Naive thymus-derived CD4-positive, alpha-beta T cell (primary cell): ENCODE data around the gene DDAH2. TPM values are rescaled to one million over a fixed set of nuclear protein-coding genes. Genes with fewer than 3 reads are reported as not detected.
A peak's percentile ranks its signal among the peaks of the same experiment; 100 is the strongest.

Experiments
- ATAC-seq: fragments of 150-1000 bp; cut with Tn5 transposase; 2 replicates; pipeline ENCODE4 v1.10.0; 2021; ENCODE audit warnings: mild to moderate bottlenecking, moderate library complexity
- CTCF ChIA-PET: fragments of 350-600 bp; sonication (Branson Sonifier 250); formaldehyde crosslinking; loops from one replicate; lab custom pipeline; 2021; ENCODE audit warnings: antibody characterized with exemption; lab: Charles Lee
- POLR2A ChIA-PET: fragments of 350-600 bp; sonication (Branson Sonifier 250); formaldehyde crosslinking; loops from one replicate; lab custom pipeline; 2021; ENCODE audit warnings: antibody characterized with exemption, inconsistent platforms; lab: Charles Lee
- DNase-seq, 9 donors: peaks; one replicate each; pipeline versions ENCODE4 v3.0.0 to v3.0.0-alpha.2; 2020 to 2022; ENCODE audit warnings: mixed read lengths in 1 of 9
- H3K27ac ChIP-seq: one replicate; pipeline ENCODE4 v1.7.0; 2013; ENCODE audit warnings: mild to moderate bottlenecking, low read depth, low read length, moderate library complexity
- H3K27me3 ChIP-seq, 2 donors: one replicate each; pipeline ENCODE4 v1.7.0; 2013; ENCODE audit warnings: low read length in 2 of 2, mild to moderate bottlenecking in 2 of 2, moderate library complexity in 2 of 2; ENCODE audit not compliant: control insufficient read depth in 2 of 2, insufficient read depth in 2 of 2
- H3K36me3 ChIP-seq, 3 experiments: 1 replicate in 2 of 3; 2 replicates in 1 of 3; pipeline ENCODE4 v1.7.0; 2013; ENCODE audit warnings: low read length in 3 of 3, mild to moderate bottlenecking in 3 of 3, moderate library complexity in 1 of 3; ENCODE audit not compliant: insufficient read depth in 3 of 3, control insufficient read depth in 2 of 3
- H3K4me1 ChIP-seq, 2 donors: one replicate each; pipeline ENCODE4 v1.7.0; 2013; ENCODE audit warnings: low read length in 2 of 2, mild to moderate bottlenecking in 2 of 2, moderate library complexity in 1 of 2; ENCODE audit not compliant: control insufficient read depth in 2 of 2, insufficient read depth in 2 of 2
- H3K4me3 ChIP-seq: 2 replicates; pipeline ENCODE4 v1.7.0; 2013; ENCODE audit warnings: mild to moderate bottlenecking, low read length
- H3K9me3 ChIP-seq, 3 experiments: 1 replicate in 2 of 3; 2 replicates in 1 of 3; pipeline ENCODE4 v1.7.0; 2013; ENCODE audit warnings: low read length in 3 of 3; ENCODE audit not compliant: control insufficient read depth in 2 of 3
- H3K27ac Mint-ChIP-seq, 9 donors: one replicate each; pipeline ENCODE4 v1.8.0; 2020 to 2022; ENCODE audit warnings: mixed read lengths in 9 of 9, mild to moderate bottlenecking in 8 of 9, moderate library complexity in 5 of 9, inconsistent platforms in 2 of 9
- H3K27me3 Mint-ChIP-seq, 5 donors: one replicate each; pipeline ENCODE4 v1.8.0; 2021 to 2022; ENCODE audit warnings: mixed read lengths in 5 of 5, mild to moderate bottlenecking in 1 of 5
- H3K36me3 Mint-ChIP-seq, 5 donors: one replicate each; pipeline ENCODE4 v1.8.0; 2020 to 2022; ENCODE audit warnings: mixed read lengths in 5 of 5, mild to moderate bottlenecking in 3 of 5, inconsistent platforms in 1 of 5
- H3K4me1 Mint-ChIP-seq, 7 donors: one replicate each; pipeline ENCODE4 v1.8.0; 2020 to 2022; ENCODE audit warnings: mixed read lengths in 7 of 7, mild to moderate bottlenecking in 3 of 7, inconsistent platforms in 1 of 7
- H3K4me3 Mint-ChIP-seq, 10 donors: one replicate each; pipeline ENCODE4 v1.8.0; 2020 to 2022; ENCODE audit warnings: mild to moderate bottlenecking in 10 of 10, mixed read lengths in 10 of 10, moderate library complexity in 6 of 10, inconsistent platforms in 2 of 10
- H3K9me3 Mint-ChIP-seq, 11 donors: one replicate each; pipeline ENCODE4 v1.8.0; 2020 to 2022; ENCODE audit warnings: mixed read lengths in 11 of 11, mild to moderate bottlenecking in 4 of 11, inconsistent platforms in 1 of 11, moderate library complexity in 1 of 11
- intact Hi-C, 2 donors: fragments of 100-400 bp; cut with micrococcal nuclease; formaldehyde crosslinking; loops; one replicate each; pipeline ENCODE4 v1.15.1; 2023
- polyA plus RNA-seq, 2 donors: library from polyadenylated mRNA; unstranded; fragments of 300-500 nt; fragmentation: Illumina TruSeq; gene quantifications; one replicate each; pipeline ENCODE4 v1.2.3, GENCODE V29; 2021
- total RNA-seq, 6 experiments: library from RNA in 5 of 6; stranded (reverse) in 5 of 6; gene quantifications; 1 replicate in 5 of 6; 2 replicates in 1 of 6; pipeline ENCODE4 v1.2.3 and lab custom pipeline; 2021 to 2026

Gene DDAH2
- total and polyA plus RNA-seq, 7 experiments from 2014 or later, result 4.9 to 31.4 (median 12.2) TPM

- H3K4me1 ChIP-seq, result peaks cover 29 to 33% of the 10 kb centered on the region in 2 donors
- Mint-ChIP-seq H3K27ac (peak overlapping the region in 7 of 9 donors; percentile 78 to 93 (median 89)), H3K4me1 (peaks cover 41 to 64% (median 53%) of the 10 kb centered on the region in 7 donors), H3K9me3 (peaks cover 0 to 3% (median 0%) of the 10 kb centered on the region in 11 donors), H3K36me3 (peaks cover 0 to 25% (median 0%) of the 10 kb centered on the region in 5 donors), H3K27me3 (no peaks in the 10 kb centered on the region), H3K4me3 (peak overlapping the region; percentile 86 to 100 (median 96))
- ChIA-PET CTCF (interaction anchor here (0.9 to 4.3 kb wide), 3 partner anchors 11 to 51 kb away, joined by 3 to 30 read pairs (median 5); partner anchors contain the start of gene DDAH2), POLR2A (interaction anchor here (0.6 to 4.6 kb wide), 8 partner anchors 10 to 412 kb away, joined by 3 to 28 read pairs (median 4); partner anchors contain the start of genes BAG6, HSPA1B and LSM2)
- no peaks in the 10 kb centered on the region for H3K27me3 ChIP-seq
- H3K4me3 ChIP-seq, result peak overlapping the region; percentile 68
- no peaks in the 10 kb centered on the region for H3K36me3 ChIP-seq
- peak; percentile 1 for ATAC-seq
- H3K27ac ChIP-seq, result peak overlapping the region; percentile 69
- no peaks in the 10 kb centered on the region for H3K9me3 ChIP-seq
- intact Hi-C loops, result no loop called here
- peak in 1 of 9 donors; percentile 62 for DNase-seq
Measured at GRCh38 chr6:31740397-31741223, 11.5 kb upstream of the DDAH2 start.

DNA sequence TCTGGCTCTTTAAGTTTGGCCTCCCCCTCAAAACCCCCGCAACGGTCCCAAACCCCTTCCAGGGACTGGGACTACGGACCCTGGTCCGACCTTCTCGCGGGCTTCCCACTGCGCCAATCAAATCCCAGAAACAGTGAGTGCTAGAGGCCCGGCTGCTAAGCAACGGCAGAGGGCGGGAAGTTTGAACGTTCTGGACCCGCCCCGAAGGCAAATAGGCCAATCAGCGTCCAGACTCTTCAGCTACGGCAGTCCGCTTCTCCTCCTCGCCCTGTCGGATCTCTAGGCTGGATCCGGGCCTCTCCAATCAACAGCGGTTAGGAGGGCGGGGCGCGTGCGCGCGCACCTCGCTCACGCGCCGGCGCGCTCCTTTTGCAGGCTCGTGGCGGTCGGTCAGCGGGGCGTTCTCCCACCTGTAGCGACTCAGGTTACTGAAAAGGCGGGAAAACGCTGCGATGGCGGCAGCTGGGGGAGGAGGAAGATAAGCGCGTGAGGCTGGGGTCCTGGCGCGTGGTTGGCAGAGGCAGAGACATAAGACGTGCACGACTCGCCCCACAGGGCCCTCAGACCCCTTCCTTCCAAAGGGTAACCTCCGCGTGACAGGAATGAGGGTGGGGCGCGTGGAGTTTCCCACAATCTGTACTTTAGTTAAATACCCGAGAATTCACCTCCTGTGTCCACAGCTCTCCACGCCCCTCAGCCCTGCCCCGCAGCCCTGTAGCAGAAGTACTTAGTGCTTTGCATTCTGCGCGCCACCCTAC is 10.7 kb upstream of the DDAH2 start, which contains the start of gene MSH5:
Gene MSH5, plus strand, starts transcription at position 367 of the 758 bp plus-strand sequence. CDS start 462 bp downstream, outside the sequence.
- Histone ChIP-seq H3K27me3 (no peaks in the 10 kb centered on the region), H3K27ac (peak within 1 kb of the TSS; percentile 69), H3K4me1 (peaks cover 32 to 33% of the 10 kb centered on the region in 2 donors), H3K9me3 (no peaks in the 10 kb centered on the region), H3K36me3 (no peaks in the 10 kb centered on the region), H3K4me3 (peak within 1 kb of the TSS; percentile 68)
- Mint-ChIP-seq H3K4me3 (peak within 1 kb of the TSS; percentile 86 to 100 (median 98)), H3K36me3 (peaks cover 0 to 26% (median 0%) of the 10 kb centered on the region in 5 donors), H3K9me3 (peaks cover 0 to 5% (median 0%) of the 10 kb centered on the region in 11 donors), H3K4me1 (peaks cover 41 to 69% (median 61%) of the 10 kb centered on the region in 7 donors), H3K27ac (peak within 1 kb of the TSS; percentile 83 to 94 (median 90)), H3K27me3 (no peaks in the 10 kb centered on the region)
- DNase-seq (peak; percentile 82 to 97 (median 92)), ATAC-seq (peak; percentile 93)
- CTCF ChIA-PET, result interaction anchor here (0.9 to 4.3 kb wide), 5 partner anchors 11 to 56 kb away, joined by 3 to 30 read pairs (median 5); partner anchors contain the start of genes DDAH2 and VARS1
- intact Hi-C loops, result loop anchor here (1.0 to 10.0 kb wide), 18 partner anchors 37 to 1465 kb away; partner anchors contain the start of genes ABHD16A (in 2 of the 2), HSPA1B (in 2 of the 2), AGPAT1 (in 1 of the 2) and ATP6V1G2 (in 1 of the 2)
- POLR2A ChIA-PET, result interaction anchor here (0.6 to 4.6 kb wide), 13 partner anchors 9 to 413 kb away, joined by 3 to 28 read pairs (median 3); partner anchors contain the start of genes BAG6, LSM2 and VARS1

GRCh38 chr6:31737991-31738979 is 9.2 kb upstream of the DDAH2 start:
- no peaks in the 10 kb centered on the region for H3K27me3 ChIP-seq
- H3K4me3 ChIP-seq, result peak overlapping the region; percentile 38
- ATAC-seq (peak; percentile 62), DNase-seq (peak in 8 of 9 donors; percentile 56 to 83 (median 78))
- peaks cover 0 to 9% (median 0%) of the 10 kb centered on the region in 3 experiments for H3K36me3 ChIP-seq
- peak overlapping the region; percentile 83 for H3K27ac ChIP-seq
- intact Hi-C loops, result loop anchor here (1.0 to 10.0 kb wide), 22 partner anchors 8 to 1467 kb away; partner anchors contain the start of genes HSPA1B (in 2 of the 2), VARS1 (in 2 of the 2), AGPAT1 (in 1 of the 2) and ATP6V1G2 (in 1 of the 2)
- ChIA-PET CTCF (interaction anchor here (0.6 to 4.3 kb wide), 13 partner anchors 9 to 342 kb away, joined by 3 to 30 read pairs (median 4); partner anchors contain the start of genes DDAH2, HSPA1A, HSPA1L and LSM2), POLR2A (interaction anchor here (0.6 to 4.6 kb wide), 25 partner anchors 9 to 234 kb away, joined by 3 to 28 read pairs (median 4); partner anchors contain the start of genes ABHD16A, BAG6, DDAH2 and HSPA1A)
- Mint-ChIP-seq H3K27ac (peak overlapping the region; percentile 74 to 94 (median 90)), H3K36me3 (peaks cover 0 to 41% (median 2%) of the 10 kb centered on the region in 5 donors), H3K27me3 (no peaks in the 10 kb centered on the region), H3K4me1 (peaks cover 41 to 84% (median 68%) of the 10 kb centered on the region in 7 donors), H3K4me3 (peak overlapping the region; percentile 86 to 100 (median 96)), H3K9me3 (peaks cover 0 to 5% (median 0%) of the 10 kb centered on the region in 11 donors)
- peaks cover 41 to 45% of the 10 kb centered on the region in 2 donors for H3K4me1 ChIP-seq
- H3K9me3 ChIP-seq, result no peaks in the 10 kb centered on the region

DNA sequence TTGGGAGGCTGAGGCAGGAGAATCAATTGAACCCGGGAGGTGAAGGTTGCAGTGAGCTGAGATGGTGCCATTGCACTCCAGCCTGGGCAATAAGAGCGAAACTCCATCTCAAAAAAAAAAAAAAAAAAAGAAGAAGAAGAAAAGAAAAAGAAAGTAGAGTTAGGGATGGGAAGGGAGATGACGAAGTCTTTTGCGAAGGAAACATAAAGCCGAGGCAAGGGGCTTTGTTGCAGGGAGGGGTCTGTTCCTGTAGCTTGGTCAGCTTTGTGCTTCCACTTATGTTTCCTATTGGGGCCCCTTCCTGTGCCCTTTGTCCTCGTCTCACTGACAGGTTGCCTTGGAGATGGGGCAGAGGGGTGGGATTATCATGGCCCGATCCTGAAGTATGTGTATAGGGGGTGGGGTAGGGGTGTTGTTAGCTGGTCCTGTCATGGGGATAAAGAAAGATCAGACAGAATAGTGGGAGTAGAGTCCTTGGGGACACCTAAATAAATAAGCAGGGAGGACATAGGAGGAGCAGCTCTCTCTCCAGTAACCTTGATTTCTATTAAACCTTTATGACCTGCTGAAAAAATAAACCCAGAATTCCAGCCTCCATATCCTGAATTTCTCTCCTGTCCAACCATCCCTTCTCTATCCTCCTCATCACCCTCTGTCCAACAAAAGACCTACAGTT is 8.4 kb upstream of the DDAH2 start:
- no peaks in the 10 kb centered on the region for H3K27me3 Mint-ChIP-seq
- Histone ChIP-seq H3K4me3 (peak overlapping the region; percentile 38), H3K36me3 (peaks cover 0 to 15% (median 2%) of the 10 kb centered on the region in 3 experiments), H3K27ac (peak overlapping the region; percentile 83), H3K9me3 (no peaks in the 10 kb centered on the region), H3K27me3 (no peaks in the 10 kb centered on the region), H3K4me1 (peaks cover 41 to 45% of the 10 kb centered on the region in 2 donors)
- peaks cover 0 to 42% (median 5%) of the 10 kb centered on the region in 5 donors for H3K36me3 Mint-ChIP-seq
- ChIA-PET POLR2A (interaction anchor here (0.7 to 4.6 kb wide), 19 partner anchors 8 to 227 kb away, joined by 3 to 28 read pairs (median 4); partner anchors contain the start of genes BAG6, DDAH2, HSPA1A and HSPA1B), CTCF (interaction anchor here (0.6 to 4.3 kb wide), 9 partner anchors 8 to 84 kb away, joined by 3 to 30 read pairs (median 5); partner anchors contain the start of genes DDAH2, HSPA1A, HSPA1L and LSM2)
- H3K4me3 Mint-ChIP-seq, result peak overlapping the region; percentile 86 to 100 (median 96)
- H3K4me1 Mint-ChIP-seq, result peaks cover 41 to 87% (median 71%) of the 10 kb centered on the region in 7 donors
- DNase-seq, result peak in 1 of 9 donors; percentile 26
- H3K27ac Mint-ChIP-seq, result peak overlapping the region; percentile 88 to 94 (median 90)
- no peak for ATAC-seq
- intact Hi-C loops, result loop anchor here (5.0 to 10.0 kb wide), 8 partner anchors 55 to 1467 kb away; partner anchors contain the start of genes AGPAT1 (in 1 of the 2), DXO (in 1 of the 2), HSD17B8 (in 1 of the 2) and LY6G5C (in 1 of the 2)
- peaks cover 0 to 6% (median 0%) of the 10 kb centered on the region in 11 donors for H3K9me3 Mint-ChIP-seq
